Neural progenitor cell (in vitro differentiated cells): ENCODE results near the gene LYG1.

Experiments used
- EZH2 ChIP-seq: fragments of 200-600 bp; sonication (generic); IDR thresholded peaks from 2 replicates; pipeline ENCODE4 v1.6.1; 2017; ENCODE audit warnings: antibody characterized with exemption, mild to moderate bottlenecking, moderate library complexity
- TF ChIP-seq, protein P1 (sequence below): fragments of 200-600 bp; sonication (generic); IDR thresholded peaks from 2 replicates; pipeline ENCODE4 v1.5.1; 2017; ENCODE audit warnings: antibody characterized with exemption, mild to moderate bottlenecking

DNA sequence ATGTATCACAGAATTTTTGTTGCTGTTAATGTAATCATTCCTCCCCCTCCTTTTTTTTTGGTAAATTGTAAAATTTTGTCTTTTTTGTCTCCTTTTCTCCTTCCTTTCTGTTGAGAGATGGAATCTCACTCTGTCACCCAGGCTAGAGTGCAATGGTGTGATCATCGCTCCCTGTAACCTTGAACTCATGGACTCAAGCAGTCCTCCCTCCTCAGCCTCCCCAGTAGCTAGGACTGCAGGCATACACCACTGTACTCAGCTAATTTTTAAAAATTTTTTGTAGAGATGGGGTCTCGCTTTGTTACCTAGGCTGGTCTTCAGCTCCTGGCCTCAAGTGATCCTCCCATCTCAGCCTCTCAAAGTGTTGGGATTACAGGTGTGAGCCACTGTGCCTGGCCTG is 41.5 kb upstream of the LYG1 start:
- TF ChIP-seq, protein P1, sequence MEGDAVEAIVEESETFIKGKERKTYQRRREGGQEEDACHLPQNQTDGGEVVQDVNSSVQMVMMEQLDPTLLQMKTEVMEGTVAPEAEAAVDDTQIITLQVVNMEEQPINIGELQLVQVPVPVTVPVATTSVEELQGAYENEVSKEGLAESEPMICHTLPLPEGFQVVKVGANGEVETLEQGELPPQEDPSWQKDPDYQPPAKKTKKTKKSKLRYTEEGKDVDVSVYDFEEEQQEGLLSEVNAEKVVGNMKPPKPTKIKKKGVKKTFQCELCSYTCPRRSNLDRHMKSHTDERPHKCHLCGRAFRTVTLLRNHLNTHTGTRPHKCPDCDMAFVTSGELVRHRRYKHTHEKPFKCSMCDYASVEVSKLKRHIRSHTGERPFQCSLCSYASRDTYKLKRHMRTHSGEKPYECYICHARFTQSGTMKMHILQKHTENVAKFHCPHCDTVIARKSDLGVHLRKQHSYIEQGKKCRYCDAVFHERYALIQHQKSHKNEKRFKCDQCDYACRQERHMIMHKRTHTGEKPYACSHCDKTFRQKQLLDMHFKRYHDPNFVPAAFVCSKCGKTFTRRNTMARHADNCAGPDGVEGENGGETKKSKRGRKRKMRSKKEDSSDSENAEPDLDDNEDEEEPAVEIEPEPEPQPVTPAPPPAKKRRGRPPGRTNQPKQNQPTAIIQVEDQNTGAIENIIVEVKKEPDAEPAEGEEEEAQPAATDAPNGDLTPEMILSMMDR = no peak
- TF ChIP-seq EZH2 = no peak
